Activated naive CD4-positive, alpha-beta T cell treated with anti-CD3 and anti-CD28 coated beads, Interleukin-2, amount 50 U/mL, for 16 hours (primary cell): ENCODE results near the gene GALNT4.

ENCODE experiments used
- DNase-seq: peaks from one replicate; pipeline ENCODE4 v3.0.0-alpha.2; 2020

The GALNT4 gene

DNA sequence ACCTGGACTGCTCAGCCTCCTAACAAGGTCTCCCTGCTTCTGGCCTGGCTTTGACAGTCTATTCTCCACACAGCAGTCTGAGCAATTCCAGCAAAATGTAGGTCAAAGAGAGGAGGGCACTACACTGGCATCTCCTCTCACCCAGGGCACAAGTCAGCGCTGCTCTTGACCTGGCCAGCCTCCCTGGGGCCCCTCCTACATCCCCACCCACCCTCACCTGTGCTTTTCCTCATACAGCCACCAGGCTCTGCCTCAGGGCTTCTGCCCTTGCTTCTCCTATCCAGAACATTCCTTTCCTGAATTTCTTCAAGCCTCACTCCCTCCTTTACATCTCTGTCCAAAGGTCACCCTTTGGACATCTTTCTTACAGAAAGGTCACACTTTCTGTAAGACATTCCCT lies 33.7 kb downstream of the GALNT4 start:
- DNase-seq: no peak

DNA sequence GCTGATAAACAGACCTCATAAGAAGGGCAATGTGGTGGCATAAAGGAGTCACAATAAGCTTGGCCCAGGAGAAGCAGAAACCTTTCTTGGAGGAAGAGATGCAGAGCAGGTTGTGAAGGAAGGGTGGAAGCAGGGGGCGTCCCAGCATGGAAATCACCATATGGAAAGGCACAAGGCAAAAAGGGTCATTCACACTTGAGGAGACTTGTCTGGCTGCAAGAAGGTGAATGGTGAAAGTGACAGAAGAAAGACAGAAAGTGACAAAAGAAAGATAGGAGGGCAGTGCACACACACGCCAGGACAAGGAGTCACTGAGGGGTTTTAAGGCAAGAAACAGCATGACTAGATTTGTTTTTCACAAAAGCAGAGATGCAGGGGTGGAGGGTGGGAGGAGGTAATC lies 38.3 kb downstream of the GALNT4 start:
- no peak for DNase-seq

DNA sequence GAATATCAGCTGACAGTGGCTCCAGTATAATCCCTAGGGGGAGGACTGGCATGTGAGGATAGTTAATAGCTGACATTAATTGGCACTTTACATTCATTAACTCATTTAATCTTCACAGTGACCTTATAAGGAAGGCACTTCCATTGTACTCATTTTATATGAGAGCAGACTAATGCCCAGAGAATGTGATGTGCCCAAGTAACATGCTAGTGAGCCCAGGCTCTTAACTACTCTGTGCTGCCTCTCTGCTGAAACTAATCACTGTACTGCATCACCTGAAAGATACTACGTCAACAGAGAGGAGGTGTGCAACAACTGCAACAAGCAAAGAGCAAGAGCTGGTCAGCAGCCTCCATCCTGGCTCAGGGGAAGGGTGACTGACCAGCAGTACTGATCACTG lies 40.1 kb downstream of the GALNT4 start:
- no peak for DNase-seq

DNA sequence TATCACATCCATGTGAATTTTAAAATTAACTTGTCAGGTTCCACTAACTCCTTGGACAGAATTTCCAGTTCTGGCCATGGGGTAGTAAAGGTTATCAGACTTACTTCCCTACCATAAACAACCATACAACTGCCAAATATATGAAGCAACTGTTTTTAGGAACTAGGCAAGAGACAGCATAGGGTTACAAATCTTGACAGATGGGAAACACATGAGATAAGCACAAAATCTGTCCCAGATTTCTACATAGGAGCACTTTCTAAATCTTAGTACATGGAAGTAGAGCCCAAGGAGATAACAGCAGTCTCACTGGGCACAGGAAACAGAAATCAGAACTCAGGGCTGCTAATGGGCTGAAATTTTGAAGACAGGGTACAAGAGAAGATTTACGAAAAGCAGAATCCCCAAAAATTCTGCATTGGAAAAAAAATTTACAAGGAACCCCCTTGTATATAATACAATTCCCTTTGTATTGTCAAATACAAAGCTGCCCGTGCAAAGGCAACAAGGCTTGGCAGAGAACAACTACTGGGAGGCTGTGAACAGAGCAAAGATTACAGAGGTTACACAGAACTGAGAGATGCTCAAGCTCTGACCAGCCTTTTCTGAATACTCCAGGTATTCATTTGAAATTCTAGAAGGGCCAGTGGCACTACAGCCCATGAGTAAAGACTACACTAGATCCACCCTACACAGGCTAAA lies 43.2 kb downstream of the GALNT4 start:
- no peak for DNase-seq

DNA sequence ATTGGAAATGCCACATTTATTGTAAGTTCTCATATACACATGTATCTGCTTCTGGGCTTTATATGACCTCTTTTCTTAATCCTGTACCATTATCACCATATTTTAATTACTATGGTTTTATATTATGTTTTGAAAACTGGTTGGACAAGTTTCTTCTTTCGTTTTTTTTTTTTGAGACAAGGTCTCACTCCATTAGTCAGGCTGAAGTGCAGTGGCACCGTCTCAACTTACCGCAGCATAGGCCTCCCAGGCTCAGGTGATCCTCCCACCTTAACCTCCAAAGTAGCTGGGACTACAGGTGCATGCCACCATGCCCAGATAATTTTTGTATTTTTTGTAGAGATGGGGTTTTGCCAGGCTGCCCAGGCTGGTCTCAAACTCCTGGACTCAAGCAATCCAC lies 44.6 kb downstream of the GALNT4 start:
- no peak for DNase-seq

DNA sequence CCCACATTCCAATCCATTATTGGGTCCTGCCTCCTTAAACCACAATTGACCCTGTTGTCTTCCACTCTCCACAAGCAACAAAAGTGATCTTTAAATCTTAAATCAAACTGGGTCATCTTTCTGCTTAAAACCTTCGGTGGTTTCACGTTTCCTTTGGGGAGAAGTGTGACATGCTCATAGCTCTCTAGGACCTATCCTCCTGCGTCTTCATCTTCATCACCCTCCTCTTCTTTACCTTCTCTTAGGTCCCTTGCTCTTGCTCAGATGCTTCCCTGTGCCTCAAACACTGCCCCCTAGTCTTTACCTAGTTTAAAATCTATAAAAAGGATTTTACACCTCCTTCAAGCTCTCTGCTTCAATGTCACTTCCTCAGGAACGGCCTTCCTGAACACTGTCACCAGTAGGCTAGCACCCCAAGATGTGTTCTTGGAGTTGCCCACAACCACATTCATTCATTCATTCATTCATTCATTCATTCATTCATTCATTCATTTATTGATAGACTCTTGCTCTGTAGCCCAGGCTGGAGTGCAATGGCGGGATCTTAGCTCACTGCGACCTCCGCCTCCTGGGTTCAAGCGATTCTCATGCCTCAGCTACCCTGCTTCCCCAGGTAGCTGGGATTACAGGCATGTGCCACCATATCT lies 46.8 kb downstream of the GALNT4 start:
- no peak for DNase-seq

DNA sequence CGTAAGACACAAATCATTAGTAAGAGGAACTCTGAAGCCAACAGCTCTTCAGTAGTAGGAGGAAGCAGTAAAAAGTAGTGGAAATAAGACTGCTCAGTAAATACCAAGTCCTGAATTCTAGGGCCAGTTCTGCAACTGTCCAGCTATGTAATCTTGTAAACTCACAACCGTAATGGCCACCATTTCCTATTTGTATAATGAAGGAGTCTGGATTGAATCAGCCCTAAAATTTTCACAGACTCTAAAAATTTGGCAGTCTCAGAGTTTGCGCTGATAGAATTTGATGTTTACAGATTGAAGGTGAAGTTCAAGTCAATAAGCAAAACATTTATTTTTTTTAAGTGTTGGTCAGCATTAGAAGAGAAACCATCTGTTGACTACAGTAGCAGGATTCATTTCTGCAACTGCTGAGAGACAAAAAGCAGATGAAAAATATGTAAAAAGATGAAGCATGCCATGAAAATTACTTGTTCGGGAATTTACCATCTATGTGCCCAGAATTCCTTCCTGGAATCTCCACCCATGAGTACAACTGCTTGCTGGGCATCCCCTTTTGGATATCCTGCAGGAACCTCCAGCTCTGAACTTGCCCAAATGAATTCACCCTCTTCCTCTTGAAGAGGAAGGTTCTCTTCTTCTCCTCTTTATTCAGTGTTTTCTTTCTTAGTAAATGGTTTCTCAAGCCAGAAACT lies 47.5 kb downstream of the GALNT4 start:
- DNase-seq: no peak

DNA sequence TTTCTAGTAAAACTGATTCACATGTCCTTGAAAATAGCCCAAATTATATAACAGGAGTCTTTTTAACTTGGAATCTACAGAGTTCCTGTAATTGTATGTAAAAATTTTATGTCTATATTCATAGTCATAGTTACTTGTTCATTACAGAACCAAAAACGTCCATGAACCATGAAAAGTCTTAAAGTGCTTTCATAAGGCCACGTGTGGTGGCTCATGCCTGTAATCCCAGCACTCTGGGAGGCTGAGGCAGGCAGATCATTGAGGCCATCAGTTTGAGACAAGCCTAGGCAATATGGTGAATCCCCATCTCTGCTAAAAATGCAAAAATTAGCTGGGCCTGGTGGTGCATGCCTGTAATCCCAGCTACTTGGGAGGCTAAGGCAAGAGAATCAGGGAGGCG lies 48.4 kb downstream of the GALNT4 start:
- DNase-seq: no peak

DNA sequence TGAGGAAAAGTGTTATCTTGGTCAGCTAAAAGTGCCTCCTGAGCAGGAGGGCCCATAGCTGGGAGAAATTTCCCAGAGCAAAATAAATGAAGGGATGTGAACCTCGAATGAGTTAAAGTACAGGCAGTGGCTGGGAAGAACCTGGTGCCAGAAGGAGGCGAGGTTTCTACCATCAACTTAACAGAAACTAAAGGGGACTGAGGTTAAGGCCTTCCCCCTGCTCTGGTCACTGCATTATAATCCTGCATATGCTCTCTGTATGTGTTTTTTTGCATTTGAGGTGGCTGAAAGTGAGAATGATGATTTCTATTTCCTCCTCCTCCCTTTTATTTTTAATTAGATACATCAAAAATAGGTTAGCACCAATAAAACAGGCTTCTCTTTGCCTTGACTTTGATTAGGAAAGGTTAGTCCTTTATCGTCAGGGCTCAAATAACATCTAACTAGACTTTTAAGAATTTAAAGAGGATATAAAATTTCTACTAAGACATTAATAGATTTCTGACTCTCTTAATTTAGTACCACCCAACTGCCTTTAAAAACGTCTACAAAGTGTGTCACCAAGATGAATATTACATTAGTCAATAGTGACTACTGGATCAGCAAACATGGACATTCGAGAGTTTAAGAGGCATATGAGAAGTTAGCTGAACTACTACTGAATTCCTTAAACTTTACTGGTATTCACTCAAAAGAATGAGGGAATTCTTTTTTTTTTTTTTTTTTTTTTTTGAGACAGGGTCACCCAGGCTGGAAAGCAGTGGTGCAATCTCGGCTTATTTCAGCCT lies 49.2 kb downstream of the GALNT4 start:
- no peak for DNase-seq

DNA sequence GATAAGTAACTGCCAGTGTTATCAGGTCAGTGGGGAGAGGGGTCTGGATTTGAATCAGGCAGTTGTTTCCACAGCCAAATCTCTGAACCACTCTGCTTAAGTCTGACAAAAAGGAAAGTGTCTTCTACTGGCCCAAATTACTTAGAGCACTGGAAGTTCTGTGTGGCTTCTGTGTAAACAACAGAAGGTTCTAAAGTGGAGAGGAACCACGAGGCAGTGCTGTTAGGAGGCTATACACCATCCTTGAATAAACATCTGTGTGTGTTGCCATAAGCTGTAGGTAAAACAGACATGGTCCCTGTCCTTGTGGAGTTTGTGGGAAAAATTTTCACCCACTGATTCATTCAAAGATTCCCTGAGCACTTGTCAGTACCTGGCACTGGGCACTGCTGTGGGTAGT lies 50.0 kb downstream of the GALNT4 start:
- no peak for DNase-seq
